ENCODE measurements around the gene HPCAL1.
"Not testable (repeated sequence)": the region's sequence is repeated elsewhere in the genome, so short reads cannot be mapped to it uniquely, and the experiment has no call there.

HPCAL1 gene

GRCh38 chr2:10437806-10438205 lies 135.1 kb downstream of the HPCAL1 start:
- Histone ChIP-seq H3K9me3 (ENCODE audit: control insufficient read depth in 1 of 2, low read length in 2 of 2) (no peaks in the 10 kb centered on the region), H3K36me3 (ENCODE audit: control insufficient read depth in 1 of 2, insufficient read depth in 2 of 2, low read length in 2 of 2) (peaks cover 23 to 41% of the 10 kb centered on the region in 2 donors)

GRCh38 chr2:10438688-10439087 lies 136.0 kb downstream of the HPCAL1 start:
- no peaks in the 10 kb centered on the region for H3K27me3 ChIP-seq (ENCODE audit: control insufficient read depth in 1 of 2, insufficient read depth in 2 of 2, low read length in 2 of 2)
- H3K9me3 ChIP-seq (ENCODE audit: control insufficient read depth in 1 of 2, low read length in 2 of 2), result no peaks in the 10 kb centered on the region
- H3K27ac ChIP-seq (ENCODE audit: low read depth, low read length), result no peak overlapping the region
- no peak overlapping the region for H3K4me3 ChIP-seq (ENCODE audit: low read depth in 1 of 2, low read length in 2 of 2)
- peaks cover 3 to 6% of the 10 kb centered on the region in 2 donors for H3K4me1 ChIP-seq (ENCODE audit: control insufficient read depth in 1 of 2, insufficient read depth in 2 of 2, low read length in 2 of 2)
- no peak overlapping the region for H3K9ac ChIP-seq (ENCODE audit: low read depth in 1 of 2, low read length in 2 of 2)
- peaks cover 31 to 50% of the 10 kb centered on the region in 2 donors for H3K36me3 ChIP-seq (ENCODE audit: control insufficient read depth in 1 of 2, insufficient read depth in 2 of 2, low read length in 2 of 2)

More at GRCh38 chr2:10437806-10438205, 135.1 kb downstream of the HPCAL1 start:
- H3K4me1 ChIP-seq (ENCODE audit: control insufficient read depth in 1 of 2, insufficient read depth in 2 of 2, low read length in 2 of 2), result peaks cover 6 to 12% of the 10 kb centered on the region in 2 donors
- H3K4me3 ChIP-seq (ENCODE audit: low read depth in 1 of 2, low read length in 2 of 2), result no peak overlapping the region
- H3K27me3 ChIP-seq (ENCODE audit: control insufficient read depth in 1 of 2, insufficient read depth in 2 of 2, low read length in 2 of 2), result no peaks in the 10 kb centered on the region
- H3K27ac ChIP-seq (ENCODE audit: low read depth, low read length), result no peak overlapping the region
- no peak overlapping the region for H3K9ac ChIP-seq (ENCODE audit: low read depth in 1 of 2, low read length in 2 of 2)

DNA sequence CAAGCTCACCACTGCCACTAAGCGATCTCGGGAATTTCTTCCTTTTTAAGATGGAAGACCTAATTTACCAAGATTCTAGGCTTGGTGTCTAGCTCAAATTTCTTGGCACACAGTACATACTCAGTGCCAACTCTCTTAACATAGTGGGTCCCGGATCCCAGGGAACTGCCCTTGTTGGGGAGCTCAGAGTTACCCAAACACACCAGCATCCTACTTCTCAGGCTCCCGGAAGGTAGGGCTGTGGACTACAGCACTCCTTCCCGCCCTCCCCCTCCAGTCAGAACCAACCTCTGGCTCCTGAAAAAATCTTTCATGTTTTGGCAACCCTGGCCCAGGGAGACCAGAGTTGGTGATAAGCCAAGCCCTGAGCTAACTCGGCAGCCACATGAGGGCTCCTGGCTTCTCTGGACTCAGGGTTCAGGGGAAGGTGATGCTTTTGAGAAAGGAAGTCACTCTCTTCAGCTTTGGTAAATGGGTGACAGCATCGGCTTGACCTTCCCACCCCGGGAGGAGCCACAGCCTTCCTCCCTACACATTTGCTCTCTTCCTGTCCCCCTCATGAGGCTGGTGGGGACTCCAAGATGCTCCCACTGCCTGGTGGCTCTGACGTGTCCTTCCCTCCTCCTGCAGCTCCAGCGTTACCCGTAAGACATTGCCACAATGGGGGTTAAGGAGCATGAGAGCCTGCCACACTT lies 136.6 kb downstream of the HPCAL1 start:
- H3K27ac ChIP-seq (ENCODE audit: low read depth, low read length), result no peak overlapping the region
- H3K9me3 ChIP-seq (ENCODE audit: control insufficient read depth in 1 of 2, low read length in 2 of 2), result no peaks in the 10 kb centered on the region
- H3K4me3 ChIP-seq (ENCODE audit: low read depth in 1 of 2, low read length in 2 of 2), result no peak overlapping the region
- H3K9ac ChIP-seq (ENCODE audit: low read depth in 1 of 2, low read length in 2 of 2), result no peak overlapping the region
- peaks cover 35 to 57% of the 10 kb centered on the region in 2 donors for H3K36me3 ChIP-seq (ENCODE audit: control insufficient read depth in 1 of 2, insufficient read depth in 2 of 2, low read length in 2 of 2)
- no peaks in the 10 kb centered on the region for H3K27me3 ChIP-seq (ENCODE audit: control insufficient read depth in 1 of 2, insufficient read depth in 2 of 2, low read length in 2 of 2)
- H3K4me1 ChIP-seq (ENCODE audit: control insufficient read depth in 1 of 2, insufficient read depth in 2 of 2, low read length in 2 of 2), result peaks cover 3 to 6% of the 10 kb centered on the region in 2 donors

DNA sequence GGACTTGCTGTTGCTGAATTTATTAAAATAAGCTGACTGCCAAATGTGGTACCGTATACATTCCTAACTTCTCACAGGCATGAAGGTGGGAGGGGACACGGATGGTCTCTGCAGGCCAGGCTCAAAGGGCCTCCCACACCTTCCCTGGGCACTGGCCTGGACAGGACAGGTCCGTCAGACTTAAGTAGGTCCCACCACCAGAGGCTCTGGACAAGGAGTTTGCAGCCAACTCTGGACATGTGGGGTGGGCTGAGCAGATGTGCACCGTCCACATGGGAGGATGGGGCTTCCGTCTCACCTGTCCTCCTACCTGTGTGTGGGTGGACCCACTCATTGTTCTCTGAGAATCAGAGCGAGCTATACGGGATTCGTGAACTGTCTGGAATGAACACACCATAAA lies 137.3 kb downstream of the HPCAL1 start:
- H3K36me3 ChIP-seq (ENCODE audit: control insufficient read depth in 1 of 2, insufficient read depth in 2 of 2, low read length in 2 of 2), result peaks cover 39 to 62% of the 10 kb centered on the region in 2 donors
- H3K27ac ChIP-seq (ENCODE audit: low read depth, low read length), result no peak overlapping the region
- H3K4me3 ChIP-seq (ENCODE audit: low read depth in 1 of 2, low read length in 2 of 2), result no peak overlapping the region
- no peaks in the 10 kb centered on the region for H3K9me3 ChIP-seq (ENCODE audit: control insufficient read depth in 1 of 2, low read length in 2 of 2)
- no peak overlapping the region for H3K9ac ChIP-seq (ENCODE audit: low read depth in 1 of 2, low read length in 2 of 2)
- H3K4me1 ChIP-seq (ENCODE audit: control insufficient read depth in 1 of 2, insufficient read depth in 2 of 2, low read length in 2 of 2), result peaks cover 4 to 6% of the 10 kb centered on the region in 2 donors
- H3K27me3 ChIP-seq (ENCODE audit: control insufficient read depth in 1 of 2, insufficient read depth in 2 of 2, low read length in 2 of 2), result no peaks in the 10 kb centered on the region

- Histone ChIP-seq H3K36me3 (ENCODE audit: control insufficient read depth in 1 of 2, insufficient read depth in 2 of 2, low read length in 2 of 2) (peaks cover 39 to 62% of the 10 kb centered on the region in 2 donors), H3K27ac (ENCODE audit: low read depth, low read length) (no peak overlapping the region), H3K27me3 (ENCODE audit: control insufficient read depth in 1 of 2, insufficient read depth in 2 of 2, low read length in 2 of 2) (no peaks in the 10 kb centered on the region), H3K4me1 (ENCODE audit: control insufficient read depth in 1 of 2, insufficient read depth in 2 of 2, low read length in 2 of 2) (peaks cover 3 to 10% of the 10 kb centered on the region in 2 donors), H3K4me3 (ENCODE audit: low read depth in 1 of 2, low read length in 2 of 2) (no peak overlapping the region), H3K9me3 (ENCODE audit: control insufficient read depth in 1 of 2, low read length in 2 of 2) (no peaks in the 10 kb centered on the region), H3K9ac (ENCODE audit: low read depth in 1 of 2, low read length in 2 of 2) (no peak overlapping the region)
Observed at GRCh38 chr2:10440736-10441135, 138.0 kb downstream of the HPCAL1 start.

GRCh38 chr2:10441948-10442347 lies 139.2 kb downstream of the HPCAL1 start:
- Histone ChIP-seq H3K27me3 (ENCODE audit: control insufficient read depth in 1 of 2, insufficient read depth in 2 of 2, low read length in 2 of 2) (no peaks in the 10 kb centered on the region), H3K36me3 (ENCODE audit: control insufficient read depth in 1 of 2, insufficient read depth in 2 of 2, low read length in 2 of 2) (peaks cover 39 to 62% of the 10 kb centered on the region in 2 donors), H3K27ac (ENCODE audit: low read depth, low read length) (no peak overlapping the region), H3K4me1 (ENCODE audit: control insufficient read depth in 1 of 2, insufficient read depth in 2 of 2, low read length in 2 of 2) (peaks cover 10 to 11% of the 10 kb centered on the region in 2 donors), H3K9ac (ENCODE audit: low read depth in 1 of 2, low read length in 2 of 2) (no peak overlapping the region), H3K9me3 (ENCODE audit: control insufficient read depth in 1 of 2, low read length in 2 of 2) (no peaks in the 10 kb centered on the region), H3K4me3 (ENCODE audit: low read depth in 1 of 2, low read length in 2 of 2) (no peak overlapping the region)

- H3K36me3 ChIP-seq (ENCODE audit: control insufficient read depth in 1 of 2, insufficient read depth in 2 of 2, low read length in 2 of 2), result peaks cover 39 to 62% of the 10 kb centered on the region in 2 donors
- peaks cover 10 to 14% of the 10 kb centered on the region in 2 donors for H3K4me1 ChIP-seq (ENCODE audit: control insufficient read depth in 1 of 2, insufficient read depth in 2 of 2, low read length in 2 of 2)
Observed at GRCh38 chr2:10442469-10443126, 139.9 kb downstream of the HPCAL1 start.

DNA sequence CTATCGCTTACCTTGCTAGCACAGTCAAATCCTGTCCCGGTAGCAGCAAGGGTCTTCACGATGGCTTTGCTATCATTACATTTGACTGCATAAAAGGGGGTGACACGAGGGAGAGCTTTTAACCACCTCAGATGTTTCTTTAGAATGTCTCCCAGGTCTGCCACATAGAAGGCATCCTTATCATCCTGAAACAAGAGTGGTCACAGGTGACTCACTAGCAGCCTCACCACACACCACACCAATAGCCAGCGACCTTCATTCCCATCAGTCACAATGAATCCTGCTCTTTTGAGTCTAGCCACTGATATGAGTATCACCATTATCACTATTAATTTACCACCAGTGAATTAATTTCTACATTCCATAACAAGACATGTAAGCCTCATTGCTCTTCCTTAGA lies 141.8 kb downstream of the HPCAL1 start:
- no peak overlapping the region for H3K4me3 ChIP-seq (ENCODE audit: low read depth in 1 of 2, low read length in 2 of 2)
- H3K27me3 ChIP-seq (ENCODE audit: control insufficient read depth in 1 of 2, insufficient read depth in 2 of 2, low read length in 2 of 2), result no peaks in the 10 kb centered on the region
- peaks cover 13 to 15% of the 10 kb centered on the region in 2 donors for H3K4me1 ChIP-seq (ENCODE audit: control insufficient read depth in 1 of 2, insufficient read depth in 2 of 2, low read length in 2 of 2)
- no peak overlapping the region for H3K27ac ChIP-seq (ENCODE audit: low read depth, low read length)
- no peak overlapping the region for H3K9ac ChIP-seq (ENCODE audit: low read depth in 1 of 2, low read length in 2 of 2)
- H3K36me3 ChIP-seq (ENCODE audit: control insufficient read depth in 1 of 2, insufficient read depth in 2 of 2, low read length in 2 of 2), result peaks cover 39 to 54% of the 10 kb centered on the region in 2 donors
- no peaks in the 10 kb centered on the region for H3K9me3 ChIP-seq (ENCODE audit: control insufficient read depth in 1 of 2, low read length in 2 of 2)

More at GRCh38 chr2:10442469-10443126, 139.9 kb downstream of the HPCAL1 start:
- not testable (repeated sequence) for H3K9me3 ChIP-seq (ENCODE audit: control insufficient read depth in 1 of 2, low read length in 2 of 2); H3K27me3 ChIP-seq (ENCODE audit: control insufficient read depth in 1 of 2, insufficient read depth in 2 of 2, low read length in 2 of 2); H3K4me3 ChIP-seq (ENCODE audit: low read depth in 1 of 2, low read length in 2 of 2); H3K27ac ChIP-seq (ENCODE audit: low read depth, low read length); H3K9ac ChIP-seq (ENCODE audit: low read depth in 1 of 2, low read length in 2 of 2)

GRCh38 chr2:10446631-10447030 lies 143.9 kb downstream of the HPCAL1 start:
- H3K9ac ChIP-seq (ENCODE audit: low read depth in 1 of 2, low read length in 2 of 2), result peak overlapping the region; percentile 53 to 77
- peaks cover 20 to 24% of the 10 kb centered on the region in 2 donors for H3K4me1 ChIP-seq (ENCODE audit: control insufficient read depth in 1 of 2, insufficient read depth in 2 of 2, low read length in 2 of 2)
- H3K4me3 ChIP-seq (ENCODE audit: low read depth in 1 of 2, low read length in 2 of 2), result peak overlapping the region; percentile 42 to 64
- H3K27me3 ChIP-seq (ENCODE audit: control insufficient read depth in 1 of 2, insufficient read depth in 2 of 2, low read length in 2 of 2), result no peaks in the 10 kb centered on the region
- peaks cover 24 to 33% of the 10 kb centered on the region in 2 donors for H3K36me3 ChIP-seq (ENCODE audit: control insufficient read depth in 1 of 2, insufficient read depth in 2 of 2, low read length in 2 of 2)
- no peak overlapping the region for H3K27ac ChIP-seq (ENCODE audit: low read depth, low read length)
- no peaks in the 10 kb centered on the region for H3K9me3 ChIP-seq (ENCODE audit: control insufficient read depth in 1 of 2, low read length in 2 of 2)

DNA sequence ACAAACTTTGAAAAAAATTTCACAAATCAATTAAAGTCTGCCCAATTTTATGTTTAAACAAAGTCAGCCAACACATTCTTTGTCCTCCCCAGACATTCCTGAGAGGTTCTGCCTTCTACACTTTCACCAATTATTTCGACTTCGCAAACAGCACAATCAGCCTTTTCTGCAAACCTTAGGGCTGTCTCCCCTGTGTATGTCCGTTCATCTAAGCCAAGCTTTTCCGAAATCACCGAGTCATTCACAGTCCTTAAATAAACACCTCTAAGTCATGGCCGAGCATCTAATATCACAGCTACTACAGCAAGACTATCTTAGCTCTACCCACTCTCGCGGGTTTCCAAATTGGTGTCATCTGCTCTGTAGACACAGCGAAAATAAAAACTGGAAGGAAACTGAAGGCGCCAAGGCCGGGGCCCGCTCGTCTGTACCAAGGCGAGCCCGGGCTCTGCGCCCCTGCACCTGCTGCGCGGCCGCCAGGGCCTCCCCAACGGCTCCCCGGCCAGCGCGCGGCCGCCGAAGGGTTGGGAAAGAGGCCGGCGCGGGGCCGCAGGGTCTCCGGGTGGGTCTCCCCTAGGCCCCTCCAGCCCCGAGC lies 144.7 kb downstream of the HPCAL1 start:
- H3K27ac ChIP-seq (ENCODE audit: low read depth, low read length), result peak overlapping the region; percentile 86
- peak overlapping the region; percentile 64 to 70 for H3K4me3 ChIP-seq (ENCODE audit: low read depth in 1 of 2, low read length in 2 of 2)
- H3K9me3 ChIP-seq (ENCODE audit: control insufficient read depth in 1 of 2, low read length in 2 of 2), result no peaks in the 10 kb centered on the region
- peak overlapping the region; percentile 53 to 77 for H3K9ac ChIP-seq (ENCODE audit: low read depth in 1 of 2, low read length in 2 of 2)
- no peaks in the 10 kb centered on the region for H3K27me3 ChIP-seq (ENCODE audit: control insufficient read depth in 1 of 2, insufficient read depth in 2 of 2, low read length in 2 of 2)
- peaks cover 25 to 31% of the 10 kb centered on the region in 2 donors for H3K4me1 ChIP-seq (ENCODE audit: control insufficient read depth in 1 of 2, insufficient read depth in 2 of 2, low read length in 2 of 2)
- H3K36me3 ChIP-seq (ENCODE audit: control insufficient read depth in 1 of 2, insufficient read depth in 2 of 2, low read length in 2 of 2), result peaks cover 16 to 25% of the 10 kb centered on the region in 2 donors
